PC-9 (cell line): ENCODE data around the gene APELA. TPM values are rescaled to one million over a fixed set of nuclear protein-coding genes. Genes with fewer than 3 reads are reported as not detected.

Experiments used
- BruUV-seq: library from RNA; stranded (reverse); fragments of 400-500 nt; replicated peaks from 2 replicates; lab custom pipeline; 2021; lab: Mats Ljungman, UMichigan
- CTCF ChIA-PET: fragments of 300-600 bp; sonication (Branson Sonifier 250); formaldehyde crosslinking; loops from one replicate; lab custom pipeline; 2022; ENCODE audit warnings: antibody characterized with exemption; lab: Charles Lee
- POLR2A ChIA-PET: fragments of 300-600 bp; sonication (Branson Sonifier 250); formaldehyde crosslinking; loops from one replicate; lab custom pipeline; 2022; ENCODE audit warnings: antibody characterized with exemption; ENCODE audit not compliant: unreplicated experiment; lab: Charles Lee
- DNase-seq, 2 experiments: peaks; one replicate each; pipeline versions ENCODE4 v3.0.0 to v3.0.0-alpha.2; 2015 to 2022; ENCODE audit warnings: mixed read lengths in 1 of 2
- H2AFZ ChIP-seq: fragments of 200-600 bp; sonication (generic); 2 replicates; pipeline ENCODE4 v1.8.1; 2017; ENCODE audit warnings: antibody characterized with exemption
- H3F3A ChIP-seq: fragments of 200-600 bp; sonication (generic); 2 replicates; pipeline ENCODE4 v1.8.1; 2017; ENCODE audit warnings: antibody characterized with exemption, mild to moderate bottlenecking, low read depth; ENCODE audit not compliant: insufficient read depth
- H3K27ac ChIP-seq: fragments of 200-600 bp; sonication (generic); 2 replicates; pipeline ENCODE4 v1.6.1; 2016; ENCODE audit warnings: mixed run types
- H3K27me3 ChIP-seq: fragments of 200-600 bp; sonication (generic); 2 replicates; pipeline ENCODE4 v1.6.1; 2016; ENCODE audit warnings: low read depth, mixed run types; ENCODE audit not compliant: insufficient read depth
- H3K36me3 ChIP-seq: fragments of 200-600 bp; sonication (generic); 2 replicates; pipeline ENCODE4 v1.6.1; 2016; ENCODE audit warnings: low read depth, mixed run types
- H3K4me1 ChIP-seq: fragments of 200-600 bp; sonication (generic); replicated peaks from 2 replicates; pipeline ENCODE4 v1.6.1; 2016; ENCODE audit warnings: mixed run types; ENCODE audit not compliant: insufficient read depth
- H3K4me2 ChIP-seq: fragments of 200-600 bp; sonication (generic); 2 replicates; pipeline ENCODE4 v1.6.1; 2017; ENCODE audit warnings: mixed run types
- H3K4me3 ChIP-seq: fragments of 200-600 bp; sonication (generic); 2 replicates; pipeline ENCODE4 v1.6.1; 2016; ENCODE audit warnings: mixed run types
- H3K79me2 ChIP-seq: fragments of 200-600 bp; sonication (generic); 2 replicates; pipeline ENCODE4 v1.6.1; 2017; ENCODE audit warnings: low read depth, mixed run types
- H3K9me2 ChIP-seq: fragments of 200-600 bp; sonication (generic); 2 replicates; pipeline ENCODE4 v1.8.1; 2017; ENCODE audit warnings: mild to moderate bottlenecking; ENCODE audit not compliant: insufficient read depth
- H3K9me3 ChIP-seq: fragments of 200-600 bp; sonication (generic); 2 replicates; pipeline ENCODE4 v1.8.1; 2016; ENCODE audit warnings: low read depth; ENCODE audit not compliant: insufficient read depth
- H4K20me1 ChIP-seq: fragments of 200-600 bp; sonication (generic); 2 replicates; pipeline ENCODE4 v1.8.1; 2017; ENCODE audit not compliant: insufficient read depth
- EZH2 ChIP-seq: fragments of 200-600 bp; sonication (generic); IDR thresholded peaks from 2 replicates; pipeline ENCODE4 v1.8.0; 2017; ENCODE audit warnings: antibody characterized with exemption, low read depth
- intact Hi-C: fragments of 100-400 bp; cut with micrococcal nuclease; formaldehyde crosslinking; loops from one replicate; pipeline ENCODE4 v1.10.0; 2022; ENCODE audit not compliant: unreplicated experiment
- total RNA-seq: library from RNA; stranded (reverse); gene quantifications from 2 replicates; pipeline ENCODE4 v1.2.3, GENCODE V29; 2021
- TF ChIP-seq, protein P1 (sequence below): fragments of 200-600 bp; sonication (generic); conservative IDR thresholded peaks from 2 replicates; pipeline ENCODE4 v1.6.1; 2017; ENCODE audit warnings: mixed run types, antibody characterized with exemption, mild to moderate bottlenecking, moderate library complexity

Gene APELA
- total RNA-seq, 1 experiment from 2014 or later, result not detected

DNA sequence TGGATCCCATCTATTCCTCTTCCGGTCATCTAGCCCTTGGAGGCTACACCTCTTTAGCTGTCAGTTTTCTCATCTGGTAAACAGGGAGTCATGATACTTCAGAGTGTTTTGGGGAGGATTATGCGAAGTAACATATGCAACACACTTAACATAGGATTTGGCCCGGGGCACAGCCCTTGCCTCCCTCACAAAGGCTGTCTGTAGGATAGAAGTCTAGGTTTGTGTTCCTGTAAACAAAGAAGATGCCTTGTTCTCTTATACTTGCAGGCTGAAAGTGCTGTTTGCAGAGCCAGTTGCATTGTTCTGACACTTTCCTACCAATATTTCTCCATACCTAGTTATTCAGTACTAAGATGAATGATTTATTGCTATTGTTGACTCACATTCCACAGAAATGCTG lies 2.2 kb upstream of the APELA start:
- H3K9me3 ChIP-seq, result no peaks in the 10 kb centered on the region
- BruUV-seq, result no TSS peak
- H3K4me2 ChIP-seq, result no peak overlapping the region
- CTCF ChIA-PET, result no interaction called here
- no peak overlapping the region for H3K27ac ChIP-seq
- DNase-seq, result no peak
- H3F3A ChIP-seq, result no peaks in the 10 kb centered on the region
- H3K36me3 ChIP-seq, result no peaks in the 10 kb centered on the region
- no peaks in the 10 kb centered on the region; the same call in 1 of the 2 replicates for H4K20me1 ChIP-seq
- no peaks in the 10 kb centered on the region for H3K4me1 ChIP-seq
- no peaks in the 10 kb centered on the region for H3K9me2 ChIP-seq
- H3K79me2 ChIP-seq, result no peaks in the 10 kb centered on the region
- no peaks in the 10 kb centered on the region for H3K27me3 ChIP-seq
- H3K4me3 ChIP-seq, result no peak overlapping the region
- TF ChIP-seq, protein P1, sequence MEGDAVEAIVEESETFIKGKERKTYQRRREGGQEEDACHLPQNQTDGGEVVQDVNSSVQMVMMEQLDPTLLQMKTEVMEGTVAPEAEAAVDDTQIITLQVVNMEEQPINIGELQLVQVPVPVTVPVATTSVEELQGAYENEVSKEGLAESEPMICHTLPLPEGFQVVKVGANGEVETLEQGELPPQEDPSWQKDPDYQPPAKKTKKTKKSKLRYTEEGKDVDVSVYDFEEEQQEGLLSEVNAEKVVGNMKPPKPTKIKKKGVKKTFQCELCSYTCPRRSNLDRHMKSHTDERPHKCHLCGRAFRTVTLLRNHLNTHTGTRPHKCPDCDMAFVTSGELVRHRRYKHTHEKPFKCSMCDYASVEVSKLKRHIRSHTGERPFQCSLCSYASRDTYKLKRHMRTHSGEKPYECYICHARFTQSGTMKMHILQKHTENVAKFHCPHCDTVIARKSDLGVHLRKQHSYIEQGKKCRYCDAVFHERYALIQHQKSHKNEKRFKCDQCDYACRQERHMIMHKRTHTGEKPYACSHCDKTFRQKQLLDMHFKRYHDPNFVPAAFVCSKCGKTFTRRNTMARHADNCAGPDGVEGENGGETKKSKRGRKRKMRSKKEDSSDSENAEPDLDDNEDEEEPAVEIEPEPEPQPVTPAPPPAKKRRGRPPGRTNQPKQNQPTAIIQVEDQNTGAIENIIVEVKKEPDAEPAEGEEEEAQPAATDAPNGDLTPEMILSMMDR, result no peak
- no peak for TF ChIP-seq EZH2
- POLR2A ChIA-PET, result no interaction called here
- no peak overlapping the region for H2AFZ ChIP-seq
- intact Hi-C loops, result no loop called here

GRCh38 chr4:164880489-164881262 lies 3.7 kb downstream of the APELA start:
- Histone ChIP-seq H3K9me3 (no peaks in the 10 kb centered on the region), H3F3A (no peaks in the 10 kb centered on the region), H3K4me2 (no peak overlapping the region), H3K27ac (no peak overlapping the region), H4K20me1 (no peaks in the 10 kb centered on the region; the same call in 1 of the 2 replicates), H3K79me2 (no peaks in the 10 kb centered on the region), H3K36me3 (no peaks in the 10 kb centered on the region), H3K9me2 (no peaks in the 10 kb centered on the region), H3K4me3 (no peak overlapping the region), H3K27me3 (no peaks in the 10 kb centered on the region), H3K4me1 (no peaks in the 10 kb centered on the region), H2AFZ (no peak overlapping the region)
- ChIA-PET CTCF (no interaction called here), POLR2A (no interaction called here)
- intact Hi-C loops, result no loop called here
- DNase-seq, result no peak
- BruUV-seq, result no TSS peak
- TF ChIP-seq, protein P1, result no peak
- TF ChIP-seq EZH2, result no peak

DNA sequence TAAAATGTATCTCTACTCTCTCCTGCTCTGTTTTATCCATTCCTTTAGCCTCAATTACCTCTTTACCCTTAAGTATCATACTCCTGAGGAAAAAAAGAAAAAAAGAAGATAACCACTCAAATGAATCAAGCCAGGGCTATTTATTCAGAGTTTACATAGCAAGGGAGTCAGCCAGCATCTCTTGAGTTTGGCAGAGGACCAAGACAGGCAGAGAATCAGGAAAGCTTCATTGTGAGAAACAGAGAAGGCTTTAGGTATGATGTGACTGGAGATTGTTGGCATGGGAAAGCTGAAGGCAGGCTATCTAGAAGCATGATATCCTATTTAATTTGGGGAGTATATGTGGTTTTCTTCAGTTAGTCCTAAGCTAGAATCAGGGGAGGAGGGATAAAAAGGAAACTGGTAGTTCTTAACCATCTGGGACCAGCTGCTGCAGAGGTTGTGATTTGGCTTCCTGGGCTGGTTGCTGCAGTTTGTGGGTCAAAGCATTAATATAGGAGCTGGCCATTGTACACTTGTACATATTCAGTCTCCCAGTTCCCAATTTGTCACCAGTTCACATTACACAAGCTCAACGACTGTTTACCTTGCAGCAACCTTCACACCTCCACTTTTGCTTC lies 11.2 kb downstream of the APELA start:
- H3K27me3 ChIP-seq, result no peaks in the 10 kb centered on the region
- DNase-seq, result no peak
- BruUV-seq, result no TSS peak
- no peaks in the 10 kb centered on the region for H3K79me2 ChIP-seq
- ChIA-PET POLR2A (no interaction called here), CTCF (interaction anchor here (0.5 kb wide), 1 partner anchor 181 kb away, joined by 3 read pairs; no protein-coding TSS in a partner anchor)
- intact Hi-C loops, result no loop called here
- no peak overlapping the region for H3K4me2 ChIP-seq
- no peak overlapping the region for H2AFZ ChIP-seq
- H3K9me3 ChIP-seq, result no peaks in the 10 kb centered on the region
- H3K36me3 ChIP-seq, result no peaks in the 10 kb centered on the region
- H3K27ac ChIP-seq, result no peak overlapping the region
- no peak overlapping the region for H3K4me3 ChIP-seq
- no peak for TF ChIP-seq EZH2
- TF ChIP-seq, protein P1, result no peak
- no peaks in the 10 kb centered on the region for H3K4me1 ChIP-seq
- H3F3A ChIP-seq, result no peaks in the 10 kb centered on the region
- no peaks in the 10 kb centered on the region for H4K20me1 ChIP-seq
- H3K9me2 ChIP-seq, result no peaks in the 10 kb centered on the region
